GM19193 (cell line): ENCODE results near the gene AKT1.

ENCODE experiments used
- POLR2A ChIP-seq: IDR thresholded peaks from 4 replicates; pipeline ENCODE4 v1.6.1; 2011; ENCODE audit not compliant: insufficient read depth, insufficient read length; ENCODE audit errors: extremely low read depth

AKT1 gene

DNA sequence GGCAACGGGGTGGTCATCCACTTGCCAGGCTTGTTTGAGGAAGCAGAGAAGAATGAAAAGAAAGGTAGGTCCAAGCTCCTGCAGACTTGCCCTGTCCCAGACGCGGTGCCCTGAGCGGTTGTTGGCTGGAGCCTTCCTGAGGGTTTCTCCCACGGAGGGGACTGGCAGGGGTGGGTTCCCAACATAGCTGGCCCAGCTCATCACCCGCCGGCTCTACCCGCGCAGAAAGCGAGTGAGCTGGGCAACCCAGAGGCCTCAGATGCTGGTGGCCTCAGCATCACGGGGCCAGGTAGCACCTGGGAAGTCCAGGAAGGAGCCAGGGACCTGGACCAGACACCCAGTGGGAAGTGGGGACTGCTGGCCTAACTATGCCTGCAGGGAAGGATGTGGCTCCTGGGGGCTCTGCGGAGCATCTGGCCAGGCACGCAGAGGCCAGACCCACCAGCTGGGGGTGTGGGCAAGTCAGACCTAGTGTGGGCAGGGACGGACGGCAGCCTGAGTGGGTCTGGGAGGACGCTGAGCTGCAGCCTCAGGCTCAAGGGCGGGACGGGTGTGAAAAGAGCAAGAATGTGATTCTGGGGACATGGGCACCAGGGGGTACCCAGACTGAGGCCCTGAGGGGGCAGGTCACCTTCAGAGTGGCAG is 57.1 kb downstream of the AKT1 start:
- TF ChIP-seq POLR2A, result no peak

DNA sequence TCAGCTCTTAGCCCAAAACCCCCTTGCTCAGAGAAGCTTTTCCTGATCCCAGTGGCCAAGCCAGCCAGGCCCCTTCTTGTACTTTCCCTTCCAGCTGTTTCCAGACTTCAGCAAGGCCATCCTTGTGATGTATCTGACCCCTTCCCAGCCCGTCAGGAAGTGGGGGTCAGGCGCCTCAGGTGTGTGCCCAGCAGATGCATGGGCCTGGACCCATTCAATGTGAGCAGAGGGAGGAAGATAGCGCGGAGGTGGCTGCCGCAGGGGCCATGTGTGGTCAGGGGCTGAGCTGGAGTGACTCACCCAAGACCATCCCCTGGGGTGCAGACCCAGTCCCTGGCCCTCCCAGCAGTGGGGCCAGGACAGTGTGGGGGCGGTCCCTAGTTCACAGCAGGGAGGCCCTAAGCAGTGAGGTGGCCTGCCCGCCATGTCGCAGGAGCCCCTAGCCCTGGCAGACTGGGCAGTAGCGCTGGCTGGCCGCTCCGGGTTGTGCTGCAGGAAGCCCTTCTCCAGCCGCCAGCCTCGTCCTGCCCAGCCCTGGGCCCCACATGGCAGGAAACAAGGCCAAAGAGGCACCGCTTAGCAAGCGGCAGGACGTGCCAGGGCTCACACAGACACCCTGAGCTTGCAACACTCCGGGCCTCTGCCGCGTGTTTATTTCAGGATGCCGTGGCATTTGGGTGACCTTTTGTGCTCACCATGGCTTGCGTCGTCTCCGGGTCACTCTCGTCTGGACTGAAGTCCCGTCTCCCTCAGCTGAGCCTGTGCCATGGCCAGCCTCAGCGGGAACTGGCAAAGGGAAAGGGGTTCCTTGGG is 59.5 kb downstream of the AKT1 start:
- no peak for TF ChIP-seq POLR2A

- no peak for TF ChIP-seq POLR2A
Measured at GRCh38 chr14:104734991-104735779, 60.4 kb downstream of the AKT1 start.

DNA sequence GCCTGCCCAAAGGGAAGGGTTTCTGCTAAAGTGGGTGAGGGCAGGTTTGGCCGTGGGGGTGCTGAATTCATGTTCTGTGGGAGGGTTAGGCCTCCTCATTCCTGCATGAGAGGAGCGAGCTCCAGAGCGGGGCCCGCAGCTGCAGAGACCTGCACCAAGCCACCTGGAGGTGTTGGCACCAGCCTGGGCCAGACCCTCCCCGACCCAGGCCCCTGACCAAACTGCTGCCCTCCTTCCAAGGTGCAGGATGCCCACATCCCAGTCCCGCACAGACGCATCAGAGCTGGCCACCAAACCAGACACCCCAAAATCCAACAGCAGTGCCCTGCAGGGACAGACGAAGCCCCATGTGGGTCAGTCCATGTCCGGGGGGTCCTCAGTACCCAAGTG is 61.0 kb downstream of the AKT1 start:
- TF ChIP-seq POLR2A, result no peak

GRCh38 chr14:104734051-104734587 is 61.4 kb downstream of the AKT1 start:
- no peak for TF ChIP-seq POLR2A

DNA sequence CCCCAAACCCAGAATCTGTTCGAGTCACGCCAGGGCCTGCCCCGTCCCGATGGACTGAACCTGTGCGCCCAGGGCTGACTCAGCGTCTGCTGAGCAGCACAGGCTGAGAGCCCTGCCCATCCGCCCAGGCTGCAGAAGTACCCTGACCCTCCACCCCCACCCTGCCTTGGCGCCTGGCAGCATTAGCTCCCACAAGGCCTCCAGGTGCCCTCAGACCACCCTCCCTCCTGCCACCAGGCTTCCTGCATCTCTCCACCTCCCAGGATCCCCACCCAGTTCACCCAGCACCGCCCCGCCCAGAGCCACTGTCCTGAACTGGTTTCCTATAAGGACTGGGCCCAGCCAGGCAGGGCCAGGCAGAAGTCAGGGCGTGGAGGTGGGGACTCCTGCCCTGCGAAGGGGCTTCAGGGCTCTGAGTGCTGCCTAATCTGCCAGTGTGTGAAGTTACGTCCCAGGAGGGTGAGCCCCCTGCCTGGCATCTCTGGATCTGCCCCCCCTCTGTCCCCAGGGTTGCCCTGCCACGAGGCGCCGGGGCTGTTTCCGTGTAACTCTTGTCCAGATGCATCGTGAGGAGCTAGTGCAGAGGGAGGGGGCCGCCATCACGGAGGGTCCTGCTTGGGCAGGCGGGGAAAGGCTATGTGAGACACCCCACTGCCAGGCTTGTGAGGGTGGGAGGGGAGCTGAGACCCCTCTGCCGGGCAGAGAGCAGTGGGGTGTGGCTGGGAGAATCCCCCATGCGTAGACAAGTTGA is 62.4 kb downstream of the AKT1 start:
- TF ChIP-seq POLR2A, result no peak

DNA sequence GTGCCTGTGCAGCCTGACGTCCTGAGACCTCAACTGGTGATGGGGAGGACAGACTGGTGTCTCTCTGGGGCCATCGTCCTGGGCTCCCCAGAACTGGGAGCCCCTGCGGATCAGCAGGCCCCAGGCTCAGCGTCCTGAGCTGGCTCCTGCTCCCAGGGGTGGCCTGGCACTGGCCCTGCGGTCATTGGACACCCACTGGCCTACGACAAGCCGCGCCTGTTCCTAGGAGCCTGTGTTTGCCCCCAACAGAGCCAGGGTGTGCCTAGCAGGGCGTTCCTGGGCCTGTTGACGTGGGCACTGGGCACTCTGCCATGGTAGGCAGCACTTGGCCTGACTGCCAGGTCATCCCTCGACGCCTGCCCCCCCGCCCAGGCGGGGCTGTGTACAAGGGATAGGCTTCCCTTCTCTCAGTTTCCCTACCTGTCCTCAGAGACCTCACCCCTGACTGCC is 63.2 kb downstream of the AKT1 start:
- TF ChIP-seq POLR2A, result no peak

DNA sequence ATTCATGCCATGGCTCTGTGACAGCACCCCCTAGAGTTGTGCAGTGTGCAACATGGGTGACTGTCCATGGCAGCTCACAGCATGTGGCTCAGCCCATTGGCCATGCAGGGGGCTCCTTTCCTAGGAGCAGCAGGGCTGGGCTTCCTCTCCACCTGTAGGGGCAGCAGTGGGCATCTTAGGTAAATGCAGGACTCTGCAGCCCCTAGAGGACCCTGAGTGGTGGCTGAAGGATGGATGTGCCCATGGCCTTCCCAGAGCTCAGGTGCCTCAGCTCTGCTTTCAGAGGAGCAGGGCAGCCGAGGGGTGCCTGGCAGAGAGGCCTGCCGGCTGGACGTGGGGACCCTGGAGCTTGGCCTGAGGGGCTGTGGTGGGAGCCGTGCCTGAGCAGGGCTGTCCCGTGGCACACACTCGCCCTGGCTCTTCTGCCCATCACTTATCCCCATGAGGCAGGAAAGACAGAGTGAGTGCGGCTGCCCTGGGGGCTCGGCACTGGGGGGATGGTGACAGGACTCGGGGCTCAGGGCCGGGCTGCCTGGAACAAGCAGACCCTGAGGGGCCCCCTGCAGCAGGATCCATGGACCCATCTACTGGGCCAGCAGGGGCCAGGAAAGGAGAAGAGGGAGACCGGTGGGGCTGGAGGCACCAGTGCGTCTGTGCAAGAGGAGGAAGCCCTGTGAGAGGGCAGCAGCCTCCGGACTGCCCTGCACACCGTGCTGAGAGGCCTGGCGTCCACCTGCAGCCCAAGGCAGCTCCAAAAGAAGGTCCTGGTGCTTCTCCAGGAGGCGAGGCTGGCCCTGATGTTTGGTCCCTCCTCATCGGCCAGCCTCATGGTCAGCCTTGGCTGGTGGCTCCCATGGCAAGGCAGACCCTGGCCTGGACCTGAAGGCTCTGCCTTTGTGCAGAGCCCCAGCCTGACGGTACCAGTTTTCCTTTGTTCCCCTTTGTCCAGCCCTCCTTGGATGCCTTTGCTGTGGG is 63.9 kb downstream of the AKT1 start:
- no peak for TF ChIP-seq POLR2A

GRCh38 chr14:104730487-104730886 is 65.1 kb downstream of the AKT1 start:
- TF ChIP-seq POLR2A, result no peak

GRCh38 chr14:104729835-104730181 is 65.7 kb downstream of the AKT1 start:
- no peak for TF ChIP-seq POLR2A

DNA sequence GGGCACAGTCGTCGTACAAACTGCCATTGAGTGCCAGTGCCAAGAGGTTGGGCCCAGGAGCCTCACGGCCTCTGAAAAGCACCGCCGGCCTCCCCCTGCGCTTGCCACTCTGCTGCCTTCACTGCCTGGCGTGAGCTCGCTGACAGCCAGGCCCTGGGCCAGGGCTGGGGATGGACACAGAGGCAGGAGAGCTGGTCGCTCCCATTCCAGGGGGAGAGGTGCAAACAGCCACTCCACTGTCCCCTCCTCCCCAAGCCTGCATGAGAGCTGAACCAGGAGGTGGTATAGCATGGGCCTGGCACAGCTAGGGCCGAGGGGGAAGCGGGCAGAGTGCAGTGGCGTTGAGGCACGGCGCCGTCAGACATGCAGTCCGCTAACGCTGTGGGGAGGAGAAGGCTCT is 66.9 kb downstream of the AKT1 start:
- TF ChIP-seq POLR2A, result no peak

- no peak for TF ChIP-seq POLR2A
Measured at GRCh38 chr14:104726600-104727451, 68.7 kb downstream of the AKT1 start.

DNA sequence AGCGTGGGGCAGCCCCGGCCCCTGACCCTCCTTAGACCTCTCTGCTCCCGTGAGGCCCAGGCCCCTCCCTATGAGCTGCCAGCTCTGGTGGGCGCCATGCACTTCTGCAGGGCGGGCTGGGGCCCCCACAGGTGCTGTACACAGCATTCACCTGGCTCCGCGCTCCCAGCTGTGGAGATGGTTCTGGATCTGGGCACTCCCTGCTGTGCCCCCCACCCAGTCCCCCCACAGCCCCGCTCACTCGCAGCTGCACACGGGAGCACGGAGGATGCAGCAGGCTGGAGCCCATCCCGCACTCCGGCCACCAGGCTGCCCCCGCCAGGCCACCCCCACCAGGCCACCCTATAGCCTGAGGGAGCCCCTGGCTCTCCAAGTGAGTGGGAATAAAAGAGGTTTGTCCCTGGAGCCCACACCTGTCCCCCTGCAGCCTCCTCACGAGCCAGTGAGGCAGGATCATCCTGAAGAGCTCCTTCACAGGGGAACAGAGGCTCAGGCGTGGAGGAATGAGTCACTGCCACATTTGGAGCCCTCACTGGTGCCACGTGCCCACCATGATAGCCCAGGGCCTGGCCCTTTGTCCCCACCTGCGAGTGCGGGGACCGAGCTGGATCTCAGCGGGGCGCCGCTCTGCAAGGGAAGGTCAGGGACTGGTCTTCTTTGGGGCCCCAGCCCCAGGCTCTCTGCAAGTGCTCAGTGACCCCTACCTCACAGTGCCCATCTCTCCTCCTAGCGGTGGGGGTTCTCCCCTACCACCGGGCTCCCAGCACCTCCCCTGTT is 69.6 kb downstream of the AKT1 start:
- TF ChIP-seq POLR2A, result no peak
